Stomach (tissue), 4 donors: ENCODE results near the gene SLC24A3.

Experiments
- CTCF ChIP-seq, 7 experiments: fragments of 450-650 bp in 4 of 7; fragments of 200-600 bp in 3 of 7; sonication (generic) in 3 of 7; IDR thresholded peaks; one replicate each; pipeline ENCODE4 v1.5.1; 2016 to 2019; ENCODE audit warnings: antibody characterized with exemption in 7 of 7, control low read depth in 2 of 7, mild to moderate bottlenecking in 1 of 7
- EP300 ChIP-seq: sonication (generic); formaldehyde crosslinking; IDR thresholded peaks from one replicate; pipeline ENCODE4 v1.6.1; 2017; ENCODE audit warnings: antibody characterized with exemption
- POLR2A ChIP-seq, 4 donors: fragments of 450-650 bp; IDR thresholded peaks; one replicate each; pipeline ENCODE4 v1.6.1; 2016; ENCODE audit warnings: antibody characterized with exemption in 4 of 4, control low read depth in 2 of 4, mild to moderate bottlenecking in 1 of 4, moderate library complexity in 1 of 4
- POLR2AphosphoS5 ChIP-seq, 3 donors: sonication (generic); formaldehyde crosslinking; IDR thresholded peaks; one replicate each; pipeline ENCODE4 v1.6.1; 2016; ENCODE audit warnings: antibody characterized with exemption in 3 of 3

DNA sequence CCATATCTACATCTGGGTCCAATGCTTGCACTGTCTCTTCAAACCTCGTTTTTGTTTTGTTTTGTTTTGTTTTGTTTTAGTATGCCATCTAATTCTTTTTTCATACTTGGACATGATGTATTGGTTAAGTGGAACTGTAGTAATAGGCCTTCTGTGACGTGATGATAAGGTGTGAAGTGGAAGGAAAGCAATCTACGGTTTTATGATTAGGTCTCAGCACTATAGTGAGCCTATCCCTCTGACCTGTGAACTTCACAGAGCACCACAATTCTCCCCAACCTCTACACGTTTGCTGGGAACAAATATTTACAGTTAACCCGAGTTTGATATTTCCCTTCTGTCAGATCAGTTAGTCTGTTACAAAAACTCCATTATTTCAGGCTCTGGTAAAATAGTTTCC is 19.1 kb upstream of the SLC24A3 start:
- TF ChIP-seq CTCF (IDR thresholded peaks at IDR 0.05) (no peak), POLR2A (IDR thresholded peaks at IDR 0.05) (no peak), EP300 (no peak), POLR2AphosphoS5 (IDR thresholded peaks at IDR 0.05) (no peak)
